Endometrial microvascular endothelial cells (primary cell): ENCODE measurements around the gene PLA2G10. TPM values are rescaled to one million over a fixed set of nuclear protein-coding genes. Genes with fewer than 3 reads are reported as not detected.
"Not testable (repeated sequence)": the region's sequence is repeated elsewhere in the genome, so short reads cannot be mapped to it uniquely, and the experiment has no call there.

Experiments used
- in situ Hi-C: cut with HindIII; loops from 2 replicates; pipeline ENCODE4 v1.10.0; 2017; ENCODE audit warnings: low sequenced_read_pairs, low pct_unique_long_range_greater_than_20kb; ENCODE audit errors: inconsistent ontology term
- total RNA-seq: library from RNA; depleted of rRNA; stranded (reverse); fragments of >200 nt; gene quantifications from one replicate; pipeline ENCODE4 v1.2.3, GENCODE V29; 2015; ENCODE audit errors: inconsistent ontology term

The PLA2G10 gene, protein sequence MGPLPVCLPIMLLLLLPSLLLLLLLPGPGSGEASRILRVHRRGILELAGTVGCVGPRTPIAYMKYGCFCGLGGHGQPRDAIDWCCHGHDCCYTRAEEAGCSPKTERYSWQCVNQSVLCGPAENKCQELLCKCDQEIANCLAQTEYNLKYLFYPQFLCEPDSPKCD
- not detected for total RNA-seq

- in situ Hi-C loops: not testable (repeated sequence)
Observed at GRCh38 chr16:14694129-14694528, at the start of gene PLA2G10. Gene PLA2G10 (minus strand): TSS chr16:14694308. CDS start chr16:14694229, 79 bp downstream.

- in situ Hi-C loops: not testable (repeated sequence)
Observed at GRCh38 chr16:14742273-14743128, 48.4 kb upstream of the PLA2G10 start, which contains the start of gene NPIPA2. Gene NPIPA2 (plus strand): TSS chr16:14742533. CDS start chr16:14748066, 5,533 bp downstream.

DNA sequence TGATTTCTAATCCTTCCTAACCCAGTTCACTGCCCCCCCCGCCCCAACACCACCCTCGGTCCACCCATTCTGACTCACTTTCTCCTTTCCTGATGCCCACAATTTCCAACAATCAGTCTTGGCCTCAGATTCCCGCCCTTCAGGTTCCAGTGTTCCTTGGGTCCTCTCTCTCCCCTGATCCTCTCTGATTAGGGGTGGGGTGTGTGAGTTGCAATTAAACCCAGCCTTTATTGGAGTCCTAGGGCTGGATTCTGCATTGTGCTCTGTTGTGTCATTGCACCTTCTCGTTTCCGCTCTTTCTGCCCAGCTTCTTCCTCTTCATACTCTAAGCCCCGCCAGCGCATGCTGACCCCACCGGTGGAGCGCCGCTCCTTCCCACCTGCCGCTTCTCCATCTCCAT, 47.7 kb upstream of the PLA2G10 start:
- in situ Hi-C loops: not testable (repeated sequence)

DNA sequence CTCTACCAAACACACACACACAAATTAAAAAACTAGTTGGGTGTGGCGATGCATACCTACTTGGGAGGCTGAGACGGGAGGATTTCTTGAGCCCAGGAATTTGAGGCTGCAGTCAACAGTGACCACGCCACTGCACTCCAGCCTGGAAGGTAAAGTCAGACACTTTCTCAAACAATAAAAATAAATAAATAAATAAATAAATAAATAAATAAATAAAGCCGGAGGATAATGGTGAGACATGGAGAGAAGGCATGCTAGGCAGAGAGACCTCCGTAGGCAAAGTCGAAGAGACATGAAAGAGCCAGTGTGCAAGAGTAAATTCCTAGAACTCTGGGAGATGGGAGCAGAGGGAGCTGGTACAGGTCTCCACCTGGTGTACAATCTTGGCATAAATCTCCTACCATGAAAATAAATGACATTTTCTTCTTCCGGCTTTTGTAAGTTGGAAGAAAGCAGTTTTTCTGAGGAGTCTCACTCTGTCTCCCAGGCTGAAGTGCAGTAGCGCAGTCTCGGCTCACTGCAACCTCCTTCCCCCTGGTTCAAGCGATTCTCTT, 46.8 kb upstream of the PLA2G10 start:
- in situ Hi-C loops: not testable (repeated sequence)

- in situ Hi-C loops: not testable (repeated sequence)
Observed at GRCh38 chr16:14733233-14733632, 39.1 kb upstream of the PLA2G10 start.

GRCh38 chr16:14703156-14704011, 9.3 kb upstream of the PLA2G10 start, which contains the start of gene NPIPA3:
Gene NPIPA3 (plus strand): TSS chr16:14703411. CDS start chr16:14708944, 5,533 bp downstream.
- in situ Hi-C loops: not testable (repeated sequence)

DNA sequence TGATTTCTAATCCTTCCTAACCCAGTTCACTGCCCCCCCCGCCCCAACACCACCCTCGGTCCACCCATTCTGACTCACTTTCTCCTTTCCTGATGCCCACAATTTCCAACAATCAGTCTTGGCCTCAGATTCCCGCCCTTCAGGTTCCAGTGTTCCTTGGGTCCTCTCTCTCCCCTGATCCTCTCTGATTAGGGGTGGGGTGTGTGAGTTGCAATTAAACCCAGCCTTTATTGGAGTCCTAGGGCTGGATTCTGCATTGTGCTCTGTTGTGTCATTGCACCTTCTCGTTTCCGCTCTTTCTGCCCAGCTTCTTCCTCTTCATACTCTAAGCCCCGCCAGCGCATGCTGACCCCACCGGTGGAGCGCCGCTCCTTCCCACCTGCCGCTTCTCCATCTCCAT, 8.6 kb upstream of the PLA2G10 start:
- in situ Hi-C loops: not testable (repeated sequence)

DNA sequence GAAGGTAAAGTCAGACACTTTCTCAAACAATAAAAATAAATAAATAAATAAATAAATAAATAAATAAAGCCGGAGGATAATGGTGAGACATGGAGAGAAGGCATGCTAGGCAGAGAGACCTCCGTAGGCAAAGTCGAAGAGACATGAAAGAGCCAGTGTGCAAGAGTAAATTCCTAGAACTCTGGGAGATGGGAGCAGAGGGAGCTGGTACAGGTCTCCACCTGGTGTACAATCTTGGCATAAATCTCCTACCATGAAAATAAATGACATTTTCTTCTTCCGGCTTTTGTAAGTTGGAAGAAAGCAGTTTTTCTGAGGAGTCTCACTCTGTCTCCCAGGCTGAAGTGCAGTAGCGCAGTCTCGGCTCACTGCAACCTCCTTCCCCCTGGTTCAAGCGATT, 7.8 kb upstream of the PLA2G10 start:
- in situ Hi-C loops: not testable (repeated sequence)

DNA sequence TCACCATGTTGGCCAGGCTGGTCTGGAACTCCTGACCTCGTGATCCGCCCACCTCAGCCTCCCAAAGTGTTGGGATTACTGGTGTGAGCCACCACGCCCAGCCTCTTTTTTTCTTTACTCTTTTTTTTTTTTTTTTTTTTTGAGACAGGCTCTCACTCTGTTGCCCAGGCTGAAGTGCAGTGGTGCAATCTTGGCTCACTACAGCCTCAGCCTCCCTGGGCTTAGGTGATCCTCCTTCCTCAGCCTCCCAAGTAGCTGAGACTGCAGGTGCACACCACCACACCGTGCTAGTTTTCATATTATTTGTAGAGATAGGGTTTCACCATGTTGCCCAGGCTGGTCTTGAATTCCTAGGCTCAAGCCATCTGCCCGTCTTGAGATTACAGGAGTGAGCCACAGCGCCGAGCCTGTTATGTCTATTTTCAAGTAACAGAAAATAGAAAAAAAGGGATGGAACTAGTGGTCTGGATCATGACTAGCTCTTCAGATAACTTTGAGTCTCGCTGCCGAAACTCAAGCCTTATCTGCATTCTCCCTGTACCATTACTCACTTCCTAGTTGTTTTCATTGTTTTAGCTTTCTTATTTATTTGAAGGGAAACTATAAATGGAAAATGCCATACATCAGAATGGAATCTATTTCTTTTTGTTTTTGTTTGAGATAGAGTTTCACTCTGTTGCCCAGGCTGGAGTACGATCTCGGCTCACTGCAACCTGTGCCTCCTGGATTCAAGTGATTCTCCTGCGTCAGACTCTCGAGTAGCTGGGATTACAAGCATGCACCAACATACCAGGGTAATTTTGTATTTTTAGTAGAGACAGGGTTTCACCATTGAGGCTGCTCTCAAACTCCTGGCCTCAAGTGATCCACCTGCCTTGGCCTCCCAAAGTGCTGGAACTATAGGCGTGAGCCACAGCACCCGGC, 8.0 kb downstream of the PLA2G10 start:
- in situ Hi-C loops: not testable (repeated sequence)

- in situ Hi-C loops: no loop called here
Observed at GRCh38 chr16:14682121-14682520, 12.0 kb downstream of the PLA2G10 start.

GRCh38 chr16:14681115-14681514, 13.0 kb downstream of the PLA2G10 start:
- in situ Hi-C loops: no loop called here

DNA sequence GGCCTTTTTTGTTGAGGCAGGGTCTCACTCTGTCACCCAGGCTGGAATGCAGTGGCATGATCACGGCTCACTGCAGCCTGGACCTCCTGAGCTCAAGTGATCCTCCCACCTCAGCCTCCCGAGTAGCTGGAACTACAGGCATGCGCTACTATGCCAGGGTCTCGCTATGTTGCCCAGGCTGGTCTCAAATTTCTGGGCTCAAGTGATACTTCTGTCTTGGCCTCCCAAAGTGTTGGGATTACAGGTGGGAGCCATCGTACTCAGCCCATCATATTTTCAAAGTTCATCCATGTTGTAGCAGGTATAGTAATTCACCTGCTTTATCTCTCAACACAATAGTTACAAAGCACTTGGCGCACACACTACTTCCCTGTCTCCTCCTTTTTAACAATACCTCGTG, 13.7 kb downstream of the PLA2G10 start:
- in situ Hi-C loops: not testable (repeated sequence)

DNA sequence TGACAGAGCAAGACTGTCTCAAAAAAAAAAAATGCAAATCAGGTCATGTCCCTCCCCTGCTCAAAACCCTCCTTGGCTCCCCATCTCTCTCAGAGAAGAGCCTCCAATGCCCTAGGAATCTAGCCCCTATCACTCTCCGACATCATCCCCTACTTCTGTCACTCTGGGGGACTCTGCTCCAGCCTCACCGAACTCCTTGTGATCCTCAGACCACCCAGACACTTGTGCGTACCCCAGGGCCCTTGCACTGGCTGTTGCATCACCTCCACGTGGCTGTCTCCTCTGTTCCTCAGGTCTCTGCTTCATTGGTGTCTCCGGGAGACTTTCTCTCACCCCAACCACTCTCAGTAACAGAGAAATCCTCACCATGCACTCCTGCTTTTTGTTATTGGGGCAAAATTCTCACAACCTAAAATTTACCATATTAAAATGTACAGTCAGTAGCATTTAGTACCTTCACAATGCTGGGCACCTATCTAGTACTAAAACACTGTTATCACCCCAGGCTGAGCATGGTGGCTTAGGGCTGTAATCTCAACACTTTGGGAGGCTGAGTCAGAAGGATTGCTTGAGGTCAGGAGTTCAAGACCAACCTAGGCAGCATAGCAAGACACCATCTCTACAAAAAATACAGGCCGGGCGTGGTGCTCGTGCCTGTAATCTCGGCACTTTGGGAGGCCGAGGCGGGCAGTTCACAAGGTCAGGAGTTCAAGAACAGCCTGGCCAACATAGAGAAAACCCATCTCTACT, 15.2 kb downstream of the PLA2G10 start:
- in situ Hi-C loops: no loop called here

DNA sequence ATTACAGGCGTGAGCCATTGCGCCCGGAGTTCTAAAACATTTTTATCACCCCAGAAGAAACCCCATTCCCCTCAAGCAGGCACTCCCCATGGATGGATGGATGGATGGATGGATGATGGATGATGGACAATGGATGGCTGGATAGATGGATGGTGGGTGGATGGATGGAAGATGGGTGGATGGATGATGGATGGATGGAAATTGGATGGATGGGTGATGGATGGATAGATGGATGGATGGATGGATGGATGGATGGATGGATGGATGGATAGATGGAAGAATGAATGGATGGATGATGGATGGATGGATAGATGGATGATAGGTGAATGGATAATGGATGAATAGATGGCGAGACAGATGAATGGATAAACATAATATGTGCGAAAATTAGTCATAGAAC, 16.5 kb downstream of the PLA2G10 start:
- in situ Hi-C loops: no loop called here

DNA sequence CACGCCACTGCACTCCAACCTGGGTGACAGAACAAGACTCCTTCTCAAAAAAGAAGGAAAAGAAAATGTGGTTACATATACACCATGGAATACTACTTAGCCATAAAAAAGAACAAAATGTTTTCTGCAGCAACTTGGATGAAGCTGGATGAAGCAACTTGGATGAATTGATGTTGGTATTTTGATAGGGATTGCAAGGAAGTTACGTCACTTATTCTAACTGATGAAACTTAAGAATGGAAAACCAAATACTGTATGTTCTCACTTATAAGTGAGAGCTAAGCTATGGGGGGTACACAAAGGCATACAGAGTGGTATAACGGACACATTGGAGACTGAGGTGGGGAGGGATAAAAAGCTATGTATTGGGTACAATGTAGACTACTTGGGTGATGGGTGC, 17.5 kb downstream of the PLA2G10 start:
- in situ Hi-C loops: no loop called here

DNA sequence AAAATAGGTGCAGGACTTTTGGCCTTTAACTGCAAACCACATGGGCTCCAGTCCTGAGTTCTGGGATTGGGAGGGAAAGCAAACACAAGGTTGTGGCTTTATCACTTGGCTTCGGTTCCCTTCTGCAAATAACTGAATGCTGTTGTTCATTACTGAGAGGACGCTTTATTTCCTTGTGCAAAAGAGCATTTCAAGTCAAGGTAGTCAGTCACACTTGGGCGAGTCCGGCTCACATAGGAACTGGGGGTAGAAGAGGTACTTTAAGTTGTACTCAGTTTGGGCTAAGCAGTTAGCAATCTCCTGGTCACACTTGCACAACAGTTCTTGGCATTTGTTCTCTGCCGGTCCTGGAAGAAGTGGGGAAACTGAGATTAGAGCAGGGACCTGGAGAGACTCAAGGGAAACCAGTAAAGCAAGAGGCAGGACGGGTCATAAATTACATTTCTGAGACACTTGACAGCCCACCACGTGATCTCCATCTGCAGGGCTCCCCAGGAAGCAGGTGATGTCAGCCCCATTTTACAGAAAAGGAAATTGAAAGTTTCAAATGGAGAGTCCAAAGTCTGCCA, 21.6 kb downstream of the PLA2G10 start:
- in situ Hi-C loops: no loop called here

- in situ Hi-C loops: no loop called here
Observed at GRCh38 chr16:14669776-14670175, 24.3 kb downstream of the PLA2G10 start.
